8988T (cell line): ENCODE data around the gene FHL2.
"Not testable (repeated sequence)": the region's sequence is repeated elsewhere in the genome, so short reads cannot be mapped to it uniquely, and the experiment has no call there.

Experiments
- DNase-seq: peaks from one replicate; pipeline ENCODE4 v3.0.0; 2011

Gene FHL2, protein sequence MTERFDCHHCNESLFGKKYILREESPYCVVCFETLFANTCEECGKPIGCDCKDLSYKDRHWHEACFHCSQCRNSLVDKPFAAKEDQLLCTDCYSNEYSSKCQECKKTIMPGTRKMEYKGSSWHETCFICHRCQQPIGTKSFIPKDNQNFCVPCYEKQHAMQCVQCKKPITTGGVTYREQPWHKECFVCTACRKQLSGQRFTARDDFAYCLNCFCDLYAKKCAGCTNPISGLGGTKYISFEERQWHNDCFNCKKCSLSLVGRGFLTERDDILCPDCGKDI

DNA sequence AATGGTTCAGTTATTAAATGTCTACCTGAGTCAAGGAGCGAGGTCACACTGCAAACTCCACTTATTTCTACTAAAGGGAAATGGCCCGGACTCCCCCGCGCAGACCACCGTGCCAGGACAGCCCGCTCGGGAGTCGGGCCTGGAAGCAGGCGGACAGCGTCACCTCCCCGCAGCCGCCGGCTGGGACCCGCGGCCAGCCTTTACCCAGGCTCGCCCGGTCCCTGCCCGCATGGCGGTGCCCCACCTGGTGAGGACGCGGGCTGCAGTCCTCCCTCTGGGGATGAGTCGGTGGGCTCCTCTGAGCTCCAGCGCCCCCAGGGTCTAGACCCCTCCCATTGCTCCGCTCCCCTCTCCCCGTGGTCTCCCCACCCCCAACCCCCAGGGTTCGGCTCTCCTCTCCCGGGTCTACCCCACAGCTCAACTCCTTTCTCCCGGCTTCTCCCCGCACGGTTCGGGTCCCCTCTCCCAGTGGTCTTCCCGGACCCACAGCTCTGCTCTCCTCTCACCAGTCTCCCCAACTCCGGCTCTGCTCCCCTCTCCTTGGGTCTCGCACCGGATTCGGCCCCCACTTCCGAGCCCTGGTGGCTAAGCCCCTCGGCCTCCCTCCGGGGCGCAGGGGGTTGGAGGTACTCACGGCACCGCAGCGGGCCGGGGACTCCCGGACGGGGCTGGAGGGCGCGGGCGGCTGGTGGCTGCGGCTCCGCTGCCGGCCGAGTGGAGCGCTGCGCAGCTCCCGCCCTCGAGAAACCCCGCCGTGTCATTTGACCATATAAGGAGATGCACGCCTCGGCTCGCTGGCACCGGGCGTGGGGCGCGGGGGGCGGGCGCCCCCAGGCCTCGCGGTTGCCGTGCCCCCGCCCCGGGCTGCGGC is at the start of gene FHL2:
FHL2 (minus strand) TSS at position 716 of the 871 bp plus-strand sequence. CDS start 12,535 bp downstream, outside the sequence.
- peak; percentile 59 for DNase-seq

DNA sequence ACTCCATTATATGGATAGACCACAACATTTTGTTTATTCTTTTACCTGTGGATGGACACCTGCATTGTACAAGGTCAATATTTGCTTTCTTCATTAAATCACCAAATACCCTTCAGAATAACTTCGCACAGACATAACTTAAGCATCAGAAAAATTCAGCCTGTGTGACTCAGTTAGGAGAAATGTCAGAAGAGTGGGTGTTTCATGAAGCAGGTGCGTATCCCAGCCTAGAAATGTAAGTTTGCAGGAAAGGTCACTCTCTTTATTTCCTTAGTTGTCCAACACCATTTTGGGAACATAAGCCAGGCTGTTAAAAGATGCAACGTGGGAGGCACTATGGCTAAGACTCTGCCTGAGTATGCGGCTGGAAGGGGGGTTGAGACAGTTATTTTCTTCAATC is 48.6 kb upstream of the FHL2 start:
- DNase-seq, result no peak

DNA sequence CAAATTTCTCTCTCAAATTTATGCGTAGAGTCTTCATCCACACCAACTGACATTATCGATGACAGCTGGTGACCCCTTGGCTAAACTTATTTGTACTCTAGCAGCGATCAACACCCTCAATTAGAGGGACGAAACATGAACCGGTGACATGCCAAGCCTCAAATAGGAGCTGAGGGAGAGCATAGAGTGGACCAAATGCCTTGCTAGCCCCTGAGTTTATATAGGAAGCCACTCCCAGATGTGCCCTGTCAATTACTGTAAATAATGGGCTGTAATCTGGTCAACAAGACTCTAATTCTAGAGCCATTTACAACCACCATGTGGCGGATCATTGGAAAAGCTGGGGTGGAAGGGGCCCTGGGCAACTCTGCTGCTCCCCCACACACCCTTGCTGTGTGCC is 47.6 kb upstream of the FHL2 start:
- no peak for DNase-seq

DNA sequence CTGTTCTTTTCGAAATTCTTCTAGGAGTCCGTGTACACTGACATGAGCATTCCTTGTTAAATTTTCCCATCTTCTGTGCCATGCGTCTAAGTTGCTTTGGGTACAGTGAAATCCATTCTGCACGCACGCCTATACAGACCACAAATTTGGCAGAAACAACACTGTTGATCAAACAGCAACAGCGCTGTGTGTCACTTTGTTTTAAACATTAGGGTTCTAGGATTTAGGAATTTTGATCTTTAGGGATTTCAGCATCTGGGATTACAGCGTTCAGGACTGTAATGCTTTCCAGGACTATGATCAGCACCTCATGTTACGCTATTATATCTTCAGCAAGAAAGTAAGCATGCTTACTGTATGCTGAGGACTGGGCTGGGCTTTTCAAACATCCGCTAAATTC is 47.1 kb upstream of the FHL2 start:
- DNase-seq, result no peak

DNA sequence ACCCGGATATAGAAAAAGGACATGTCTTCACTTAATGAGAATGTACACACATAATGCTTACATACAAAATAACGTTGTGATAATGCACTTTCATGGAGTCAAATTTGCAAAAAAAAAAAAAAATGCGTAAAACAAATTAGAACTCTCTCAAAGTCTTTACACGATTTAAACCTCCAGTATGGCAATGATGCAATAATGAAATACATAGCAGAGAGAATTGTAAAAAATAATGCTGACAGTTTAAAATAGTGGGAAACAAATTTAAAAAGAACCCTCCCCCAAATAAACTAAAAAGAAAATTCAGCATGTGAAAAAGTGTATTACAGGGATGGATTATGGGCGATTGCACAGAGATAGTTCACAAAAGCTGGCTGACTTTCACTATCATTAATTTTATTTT is 46.6 kb upstream of the FHL2 start:
- DNase-seq, result no peak

DNA sequence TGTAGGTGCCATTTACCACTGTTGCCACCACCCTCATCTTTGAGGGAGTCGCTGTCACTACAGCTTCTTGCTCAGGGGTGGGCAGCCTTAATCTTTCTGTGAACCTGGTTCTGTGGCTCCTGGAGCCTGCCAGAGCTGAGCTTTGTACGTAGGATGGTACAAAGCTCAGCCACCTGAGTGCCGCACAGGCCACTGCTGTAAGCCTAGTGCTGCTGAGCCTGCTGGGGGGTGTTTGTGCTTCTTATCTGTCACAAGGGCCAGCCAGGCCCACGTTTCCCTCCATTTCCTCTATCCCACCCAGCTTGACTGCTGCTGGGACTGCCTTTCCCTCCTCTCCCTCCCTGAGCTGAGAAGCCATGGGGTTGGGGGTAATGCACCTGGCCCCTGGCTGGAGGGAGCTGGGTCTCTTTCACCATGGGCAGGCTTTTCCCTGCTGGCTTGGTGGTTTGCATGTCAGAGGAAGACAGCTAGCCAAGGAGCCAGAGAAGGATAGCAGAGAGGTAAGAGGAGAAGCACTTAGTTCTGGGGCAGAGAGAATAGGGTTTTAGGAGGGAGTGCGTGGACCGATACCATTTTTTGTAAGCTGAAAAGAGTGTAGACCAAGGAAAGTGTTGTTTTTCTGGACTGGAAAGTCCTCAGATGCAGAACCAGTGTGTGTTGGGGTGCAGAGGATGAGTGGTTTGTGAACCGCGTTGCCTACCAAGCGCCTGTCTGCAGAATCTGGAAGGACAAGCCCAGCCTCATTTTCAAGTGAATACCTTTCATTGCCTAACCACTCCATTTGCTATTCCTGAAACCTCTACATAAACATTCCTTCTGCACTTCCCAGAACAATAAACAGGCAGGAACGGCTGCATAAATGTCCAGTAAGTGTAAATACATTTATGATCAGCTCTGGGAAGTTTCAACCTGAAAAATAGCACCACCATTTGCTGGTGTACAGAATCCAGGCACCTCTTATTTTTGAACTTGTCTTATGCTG is 45.1 kb upstream of the FHL2 start:
- DNase-seq, result no peak

DNA sequence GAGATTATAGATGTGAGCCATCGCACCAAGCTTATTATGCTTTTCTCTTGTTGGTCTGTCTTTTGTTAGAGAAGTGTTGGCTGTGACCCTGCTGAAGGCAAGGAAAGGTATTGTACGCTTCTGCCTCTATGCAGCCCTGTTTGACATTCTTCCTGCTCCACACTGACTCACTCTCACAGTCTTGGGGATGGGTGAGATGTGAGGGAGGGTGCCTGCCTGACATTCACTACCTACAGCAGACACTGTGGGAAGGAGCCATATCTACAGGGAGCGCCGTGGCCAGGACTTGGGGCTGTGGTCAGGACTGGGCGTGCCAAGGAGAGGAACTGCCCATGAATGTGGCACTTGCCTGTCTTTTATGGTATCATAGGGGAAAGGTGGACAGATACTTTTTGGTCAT is 43.9 kb upstream of the FHL2 start:
- DNase-seq, result no peak

DNA sequence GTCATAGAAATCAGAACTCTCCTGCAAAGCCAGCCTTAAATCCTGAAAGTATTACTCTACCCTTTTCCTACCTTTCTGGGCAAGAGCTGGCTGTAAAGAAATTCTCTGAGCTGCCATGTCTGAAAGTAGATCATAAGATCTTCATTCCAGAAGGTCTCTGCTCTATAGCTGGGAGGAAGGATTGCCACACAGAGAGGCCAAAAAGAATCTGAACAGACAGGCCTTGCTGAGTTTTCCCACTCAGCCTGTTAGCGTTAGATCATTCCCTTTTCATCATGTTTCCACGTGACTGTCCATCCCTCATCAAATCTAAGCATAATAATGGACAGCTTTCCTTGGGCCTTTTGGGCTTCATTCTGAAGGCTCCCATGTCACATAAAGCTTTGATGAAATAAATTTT is 43.2 kb upstream of the FHL2 start:
- DNase-seq, result no peak

DNA sequence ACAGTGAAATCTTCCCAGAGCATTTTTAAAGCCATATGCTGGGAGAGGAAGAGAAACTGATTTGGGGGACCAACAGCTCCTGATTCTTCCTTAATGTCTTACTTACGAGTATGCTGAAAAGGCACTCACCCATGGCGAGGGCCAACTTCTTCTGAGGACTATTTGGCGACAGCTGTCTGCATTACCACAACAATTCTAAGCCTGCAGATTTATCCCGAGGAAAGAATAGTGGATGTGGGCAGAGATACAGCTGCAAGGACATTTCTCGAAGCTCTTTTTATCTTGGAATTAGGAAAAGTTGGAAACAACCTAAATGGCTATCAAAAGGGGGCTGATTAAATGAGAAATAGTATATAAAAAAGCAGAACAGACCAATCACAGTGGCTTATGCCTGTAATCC is 40.3 kb upstream of the FHL2 start:
- no peak for DNase-seq

DNA sequence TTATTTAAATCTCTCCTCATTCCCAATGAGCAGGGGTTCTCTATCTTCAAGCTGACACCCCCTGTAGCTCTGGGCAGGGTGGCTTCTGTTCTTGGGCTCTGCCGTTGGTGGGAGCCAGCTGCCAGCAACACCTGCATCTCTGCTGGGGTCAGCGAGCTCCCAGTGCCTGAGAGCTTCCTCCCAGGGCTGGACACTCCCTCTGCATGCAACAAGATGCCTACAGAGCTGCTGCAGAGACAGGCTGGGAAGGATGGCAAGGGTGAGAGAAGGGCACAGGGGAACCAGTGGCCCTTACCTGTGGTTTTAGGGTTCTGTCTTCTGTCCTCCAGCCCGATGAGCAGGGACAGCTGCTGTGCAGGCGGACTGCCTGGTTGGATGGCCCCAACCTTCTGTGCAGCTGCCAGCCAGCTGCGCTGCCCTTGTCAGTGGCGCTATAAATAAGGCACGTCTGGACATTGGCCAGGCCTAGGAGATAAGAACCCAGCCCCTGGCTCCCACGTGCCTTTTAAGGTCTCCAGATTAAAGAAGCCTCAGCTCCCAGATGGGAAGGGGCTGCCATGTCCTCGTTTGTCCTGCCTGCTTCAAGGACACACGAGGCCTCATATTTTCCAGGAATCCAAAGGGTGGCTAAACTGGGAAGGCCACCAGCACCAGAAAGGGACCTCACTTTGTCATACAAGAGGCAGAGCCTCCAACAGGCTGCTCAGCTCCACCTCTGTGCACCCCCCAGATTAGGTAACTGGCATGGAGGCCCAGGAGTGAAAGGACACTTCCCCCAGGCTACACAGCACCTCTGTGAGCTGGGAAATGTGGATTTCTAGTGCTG is 39.5 kb upstream of the FHL2 start:
- DNase-seq, result no peak

DNA sequence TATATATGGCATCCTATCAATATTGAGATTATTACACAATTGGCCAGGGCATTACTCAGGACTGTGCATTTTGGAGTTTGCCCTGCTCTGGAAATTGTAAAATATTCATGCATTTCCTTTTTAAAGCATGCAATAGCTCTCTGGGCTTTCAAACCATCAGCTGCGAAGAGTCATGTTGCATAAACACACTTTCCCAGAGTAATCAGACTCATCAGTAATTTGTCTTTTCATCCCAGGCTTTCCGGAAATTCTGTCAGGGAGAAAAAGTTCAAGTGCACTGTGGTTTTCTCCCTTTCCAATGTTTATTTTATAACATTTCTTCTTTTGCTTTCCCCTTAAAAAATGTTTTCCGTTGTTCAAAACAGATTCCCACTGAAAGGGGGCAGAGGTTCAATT is 38.9 kb upstream of the FHL2 start:
- no peak for DNase-seq

DNA sequence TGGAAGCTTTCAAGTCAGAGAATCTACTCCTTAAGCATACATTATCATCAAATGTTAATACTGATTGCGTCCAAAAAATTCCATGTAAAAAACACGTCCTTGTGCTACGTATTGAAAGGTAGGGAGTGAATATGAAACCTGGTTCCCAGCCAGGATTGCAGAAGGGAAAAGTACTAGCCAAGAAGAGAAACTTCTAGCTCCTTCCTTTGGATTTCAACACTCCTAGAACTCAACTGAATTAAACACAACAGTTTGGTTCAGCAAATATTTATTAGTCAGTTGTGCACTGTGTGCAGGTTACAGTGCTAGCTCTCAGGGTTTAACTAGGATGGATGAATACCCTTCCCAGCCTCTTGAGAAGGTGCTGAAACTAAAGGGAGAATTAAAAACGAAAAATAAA is 33.9 kb upstream of the FHL2 start:
- DNase-seq, result no peak

DNA sequence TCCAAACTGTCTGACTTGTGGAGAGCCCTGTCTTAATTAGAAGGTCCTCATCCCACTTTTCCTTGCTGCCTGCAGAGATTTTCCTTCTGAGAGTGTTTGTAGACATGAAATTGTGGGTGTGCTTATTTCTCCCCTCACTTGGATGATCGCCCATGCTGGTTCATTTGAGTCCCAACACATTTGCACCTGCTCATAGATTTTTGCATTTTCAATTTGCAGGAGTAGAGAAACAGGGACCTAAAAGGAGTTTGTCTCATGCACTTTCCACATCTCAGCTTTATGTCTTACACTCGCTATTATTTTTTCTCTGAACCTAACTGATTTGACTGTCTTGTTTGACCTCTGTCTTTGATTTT is 33.2 kb upstream of the FHL2 start:
- no peak for DNase-seq

DNA sequence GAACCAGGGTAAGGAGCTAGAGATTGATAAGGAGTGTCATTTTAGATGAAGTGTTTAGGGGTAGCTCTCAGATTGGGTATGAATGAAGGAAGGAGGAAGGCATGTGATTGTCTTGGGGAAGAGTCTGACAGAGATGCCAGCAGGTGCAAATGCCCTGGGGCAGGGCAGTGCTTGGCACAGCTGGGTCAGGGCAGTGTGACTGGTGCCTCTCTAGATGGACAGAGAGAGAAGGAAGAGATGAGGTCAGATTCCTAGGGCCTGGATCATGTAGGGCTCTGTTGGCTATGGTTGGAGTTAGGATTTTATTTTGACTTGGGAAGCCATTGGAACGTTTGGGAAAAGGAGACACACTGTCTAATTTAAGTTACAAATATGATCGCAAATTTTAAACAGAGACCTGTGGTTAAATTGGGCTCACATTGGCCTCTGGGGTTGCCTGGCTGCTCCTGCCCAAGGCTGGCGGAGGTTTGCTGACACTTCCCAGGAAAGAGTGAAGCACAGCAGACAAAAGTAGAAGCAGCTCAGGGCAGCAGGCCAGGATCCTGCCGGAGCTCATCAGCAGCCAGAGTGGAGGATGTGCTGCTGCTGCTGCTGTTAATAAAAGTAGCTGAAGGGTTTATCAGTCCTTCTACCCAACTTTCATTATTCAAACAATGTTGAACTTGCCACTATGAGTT is 32.7 kb upstream of the FHL2 start:
- no peak for DNase-seq

DNA sequence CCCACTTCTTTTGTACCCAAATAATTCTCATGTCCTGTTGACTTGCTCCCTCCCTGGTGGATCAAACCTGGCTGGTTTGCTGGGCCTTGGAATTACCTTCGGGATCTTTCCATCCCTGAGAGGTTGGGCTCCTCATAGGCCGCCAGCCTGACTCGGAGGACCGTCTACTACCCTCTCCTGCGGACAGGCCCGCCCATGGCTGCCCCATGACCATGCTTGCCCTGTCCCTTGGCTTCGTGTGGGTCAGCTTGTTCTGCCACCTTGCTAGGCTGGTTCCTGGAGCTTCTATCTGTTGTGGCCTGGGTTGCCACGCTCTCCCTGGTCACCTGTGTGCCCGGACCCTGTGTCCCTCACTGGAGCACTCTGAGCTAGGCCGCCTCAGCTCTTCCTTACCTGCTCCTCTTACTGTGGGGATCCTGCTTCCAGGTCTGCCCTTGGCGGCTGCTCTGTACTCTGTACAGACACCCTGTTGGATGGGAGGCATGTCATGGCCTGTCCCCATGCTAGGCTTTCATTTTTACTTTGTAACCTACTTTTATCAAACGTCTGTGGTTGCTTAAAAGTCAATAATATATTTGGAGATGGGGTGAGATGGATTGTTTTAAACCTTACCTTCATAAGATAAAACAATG is 29.7 kb upstream of the FHL2 start:
- no peak for DNase-seq

DNA sequence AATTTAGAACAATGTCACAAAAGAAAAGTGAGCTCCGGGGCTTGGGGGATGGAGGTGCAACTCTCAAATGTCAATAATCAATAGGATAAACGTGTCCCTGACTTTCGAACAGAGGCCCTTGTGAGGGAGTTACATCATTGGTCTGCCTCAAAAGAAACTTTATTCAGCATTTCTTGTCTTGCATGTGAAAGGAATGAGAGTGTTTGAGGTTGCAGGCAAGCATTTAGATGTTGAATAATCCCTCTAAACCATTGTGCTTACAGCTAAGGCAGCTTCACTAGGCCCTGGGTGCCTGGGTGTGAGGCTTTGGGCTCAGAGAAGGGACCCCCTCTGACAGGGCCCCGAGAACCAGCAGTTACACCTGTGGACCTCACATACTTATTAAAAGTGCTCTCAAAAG is 28.6 kb upstream of the FHL2 start:
- DNase-seq, result no peak

DNA sequence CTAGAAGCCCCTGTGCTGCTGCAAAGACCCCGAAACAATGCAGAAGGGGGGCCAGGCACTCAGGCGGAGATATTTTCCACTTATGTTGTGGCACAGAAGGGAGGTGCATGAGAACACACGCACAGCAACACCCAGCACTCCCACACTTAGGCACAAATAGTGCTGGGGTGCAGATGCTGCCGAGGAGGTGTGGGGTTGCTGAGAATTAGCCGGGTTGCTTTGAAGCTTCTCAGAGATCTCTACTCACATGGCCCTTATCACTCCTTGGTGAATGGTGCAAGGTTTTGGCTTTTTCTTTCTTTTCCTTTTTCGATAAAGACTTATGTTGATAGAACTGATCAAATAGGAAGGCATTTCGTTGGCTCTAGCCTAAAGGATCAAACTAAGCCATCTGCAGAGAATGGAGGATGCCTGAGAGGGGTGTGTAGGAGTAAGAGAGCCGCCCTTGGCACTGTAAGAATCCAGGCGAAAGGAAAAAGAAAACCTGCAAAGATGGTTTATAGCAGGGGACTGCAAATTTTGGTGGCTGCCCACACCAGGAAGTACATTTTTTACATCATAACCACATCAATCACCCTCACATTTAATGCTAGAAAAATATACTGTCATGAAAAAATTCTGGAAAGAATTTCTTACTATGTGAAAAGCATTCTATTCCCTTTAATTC is 27.9 kb upstream of the FHL2 start:
- DNase-seq, result no peak

DNA sequence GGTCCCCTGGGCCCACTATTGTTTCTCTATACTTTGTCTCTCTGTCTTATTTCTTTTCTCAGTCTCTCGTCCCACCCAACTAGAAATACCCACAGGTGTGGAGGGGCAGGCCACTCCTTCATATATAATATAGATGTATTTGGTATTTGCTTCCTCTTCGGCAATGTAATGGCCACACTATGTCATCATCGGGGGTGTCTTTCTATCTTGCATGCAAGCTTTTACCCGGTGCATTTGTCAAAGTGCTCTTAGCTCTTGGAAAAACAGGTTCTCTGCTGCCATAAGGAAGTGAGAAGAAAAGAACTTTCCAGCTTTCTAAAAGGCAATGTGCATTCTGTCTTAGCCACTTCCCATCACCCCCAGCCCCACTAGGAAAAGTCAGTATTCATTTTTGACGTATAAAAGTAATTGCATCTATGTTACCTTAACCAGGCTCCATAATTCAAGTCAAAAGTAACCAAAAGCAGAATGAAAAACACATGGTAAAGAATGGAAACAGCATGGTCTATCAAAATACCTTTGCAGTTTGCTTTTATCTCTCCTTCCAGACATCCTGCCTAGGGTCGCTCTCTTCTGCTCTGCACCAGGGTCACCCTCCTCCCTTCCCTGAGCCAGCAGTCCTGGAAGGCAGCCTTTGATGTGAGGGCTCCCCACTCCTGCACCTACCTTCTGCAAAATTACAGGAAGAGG is 27.2 kb upstream of the FHL2 start:
- no peak for DNase-seq

DNA sequence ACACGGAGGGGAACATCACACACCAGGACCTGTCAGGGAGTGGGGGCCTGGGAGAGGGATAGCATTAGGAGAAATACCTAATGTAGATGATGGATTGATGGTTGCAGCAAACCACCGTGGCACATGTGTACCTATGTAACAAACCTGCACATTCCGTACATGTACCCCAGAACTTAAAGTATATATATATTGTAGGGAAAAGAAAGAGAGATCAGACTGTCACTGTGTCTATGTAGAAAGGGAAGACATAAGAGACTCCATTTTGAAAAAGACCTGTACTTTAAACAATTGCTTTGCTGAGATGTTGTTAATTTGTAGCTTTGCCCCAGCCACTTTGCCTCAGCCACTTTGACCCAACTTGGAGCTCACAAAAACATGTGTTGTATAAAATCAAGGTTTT is 26.0 kb upstream of the FHL2 start:
- not testable (repeated sequence) for DNase-seq

DNA sequence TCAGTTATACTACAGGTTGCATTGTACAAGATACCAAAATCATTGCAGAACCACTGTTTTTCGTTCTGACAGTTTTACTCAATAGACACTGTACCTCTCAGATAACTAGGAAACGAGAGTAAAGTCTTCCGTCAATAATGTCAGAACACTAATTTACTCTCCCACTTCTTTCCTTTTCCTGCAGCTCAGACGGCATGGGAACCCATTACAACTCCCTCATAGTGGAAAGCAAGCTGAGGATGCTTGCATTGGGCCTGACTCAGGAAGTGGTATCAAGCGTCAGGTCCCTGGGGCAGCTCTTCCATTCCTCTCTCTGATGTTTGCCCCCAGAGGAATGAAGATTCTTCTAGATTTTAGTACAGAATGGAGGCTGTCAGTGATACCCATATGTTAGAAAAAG is 23.9 kb upstream of the FHL2 start:
- DNase-seq, result no peak
